ENCODE measurements around the gene RNF112. TPM values are rescaled to one million over a fixed set of nuclear protein-coding genes. Genes with fewer than 3 reads are reported as not detected.

Gene RNF112
- total RNA-seq, 1 donor from 2014 or later: 0.40 TPM

DNA sequence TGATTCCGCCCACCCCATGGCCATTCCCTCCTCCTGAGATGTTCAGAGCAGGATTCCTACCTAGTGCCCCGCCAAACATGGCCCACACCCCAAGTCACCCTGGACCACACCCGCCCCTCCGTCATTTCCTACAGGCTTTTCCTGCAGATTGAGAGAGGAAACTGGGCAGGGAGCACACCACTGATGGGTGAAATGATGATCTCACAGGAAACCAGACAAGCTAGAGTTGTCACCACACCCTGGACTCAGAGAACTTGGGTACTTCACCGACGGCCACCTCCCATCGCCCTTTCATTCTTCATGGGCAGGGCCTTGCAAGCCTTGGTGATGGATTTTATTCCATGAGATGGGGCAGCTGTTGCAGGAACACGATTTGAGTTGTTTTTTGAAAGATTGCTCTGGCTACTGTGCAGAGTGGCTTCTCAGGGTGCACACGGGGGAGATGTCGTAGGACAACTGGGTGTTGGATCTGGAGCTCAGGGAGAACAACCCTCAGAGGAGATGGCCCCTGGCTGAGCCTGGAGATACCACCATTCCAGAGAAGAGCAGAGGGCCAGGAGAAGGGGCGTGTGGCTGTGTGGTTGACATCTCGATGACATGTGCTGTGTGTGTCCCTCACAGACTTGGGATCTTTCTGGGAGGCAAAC, 41.1 kb upstream of the RNF112 start:
- Mint-ChIP-seq H3K27ac (peak overlapping the region; percentile 90), H3K36me3 (ENCODE audit: low read depth) (peaks cover 2% of the 10 kb centered on the region), H3K9me3 (no peaks in the 10 kb centered on the region), H3K27me3 (peaks cover 2% of the 10 kb centered on the region), H3K4me3 (peak overlapping the region; percentile 81), H3K4me1 (peaks cover 60% of the 10 kb centered on the region)
- peak; percentile 86 for DNase-seq
- intact Hi-C loops (cut with micrococcal nuclease): no loop called here

GRCh38 chr17:19370493-19370960, 40.5 kb upstream of the RNF112 start:
- intact Hi-C loops (cut with micrococcal nuclease): no loop called here
- Mint-ChIP-seq H3K4me1 (peaks cover 61% of the 10 kb centered on the region), H3K36me3 (ENCODE audit: low read depth) (peaks cover 2% of the 10 kb centered on the region), H3K27ac (peak overlapping the region; percentile 90), H3K27me3 (peaks cover 2% of the 10 kb centered on the region), H3K4me3 (peak overlapping the region; percentile 81), H3K9me3 (no peaks in the 10 kb centered on the region)
- DNase-seq: peak; percentile 78

- Mint-ChIP-seq H3K4me3 (peak overlapping the region; percentile 81), H3K27ac (peak overlapping the region; percentile 22), H3K4me1 (peaks cover 64% of the 10 kb centered on the region), H3K36me3 (ENCODE audit: low read depth) (peaks cover 2% of the 10 kb centered on the region), H3K27me3 (no peaks in the 10 kb centered on the region), H3K9me3 (no peaks in the 10 kb centered on the region)
- intact Hi-C loops (cut with micrococcal nuclease): no loop called here
- DNase-seq: no peak
Observed at GRCh38 chr17:19371259-19372010, 39.6 kb upstream of the RNF112 start.

DNA sequence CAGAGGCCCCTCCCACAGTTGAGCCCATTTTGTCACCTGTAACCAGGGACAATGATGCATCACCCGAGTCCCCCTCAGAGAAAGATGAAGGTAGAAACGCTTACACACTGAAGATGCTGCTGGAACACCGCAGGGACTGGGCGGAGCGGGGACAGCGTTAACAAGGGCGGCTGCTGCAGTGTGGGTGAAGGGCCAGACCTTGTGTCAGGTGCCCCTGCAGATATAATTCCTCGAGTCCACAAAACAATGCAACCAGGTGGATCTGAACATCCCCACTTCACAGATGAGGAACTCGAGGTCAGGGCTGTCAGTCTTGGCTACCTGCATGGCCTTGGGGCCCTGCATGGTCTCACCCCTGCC, 39.0 kb upstream of the RNF112 start:
- Mint-ChIP-seq H3K4me3 (peak overlapping the region; percentile 30), H3K9me3 (no peaks in the 10 kb centered on the region), H3K27ac (no peak overlapping the region), H3K36me3 (ENCODE audit: low read depth) (peaks cover 2% of the 10 kb centered on the region), H3K27me3 (no peaks in the 10 kb centered on the region), H3K4me1 (peaks cover 66% of the 10 kb centered on the region)
- intact Hi-C loops (cut with micrococcal nuclease): no loop called here
- no peak for DNase-seq

DNA sequence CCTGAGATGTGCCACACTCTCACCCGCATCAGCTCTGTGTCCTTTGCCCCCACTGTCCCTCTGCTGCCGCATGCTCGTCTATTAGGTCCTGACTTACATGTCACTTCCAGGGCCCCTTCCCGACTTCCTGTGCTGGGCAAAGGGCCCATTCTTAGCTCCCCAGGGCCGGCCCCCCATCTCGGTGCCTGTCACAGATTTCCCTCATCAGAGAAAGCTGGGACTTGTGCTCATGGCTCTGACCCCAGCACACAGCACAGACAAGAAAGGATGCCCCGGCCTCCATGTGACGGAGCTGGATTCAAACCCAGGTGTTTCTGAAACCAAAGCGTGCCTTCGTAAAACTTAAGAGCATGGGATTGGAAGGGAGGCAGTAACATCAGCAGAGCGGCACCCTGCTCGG, 38.6 kb upstream of the RNF112 start:
- Mint-ChIP-seq H3K27ac (no peak overlapping the region), H3K4me3 (peak overlapping the region; percentile 30), H3K36me3 (ENCODE audit: low read depth) (peaks cover 2% of the 10 kb centered on the region), H3K27me3 (no peaks in the 10 kb centered on the region), H3K9me3 (no peaks in the 10 kb centered on the region), H3K4me1 (peaks cover 66% of the 10 kb centered on the region)
- intact Hi-C loops (cut with micrococcal nuclease): no loop called here
- no peak for DNase-seq

DNA sequence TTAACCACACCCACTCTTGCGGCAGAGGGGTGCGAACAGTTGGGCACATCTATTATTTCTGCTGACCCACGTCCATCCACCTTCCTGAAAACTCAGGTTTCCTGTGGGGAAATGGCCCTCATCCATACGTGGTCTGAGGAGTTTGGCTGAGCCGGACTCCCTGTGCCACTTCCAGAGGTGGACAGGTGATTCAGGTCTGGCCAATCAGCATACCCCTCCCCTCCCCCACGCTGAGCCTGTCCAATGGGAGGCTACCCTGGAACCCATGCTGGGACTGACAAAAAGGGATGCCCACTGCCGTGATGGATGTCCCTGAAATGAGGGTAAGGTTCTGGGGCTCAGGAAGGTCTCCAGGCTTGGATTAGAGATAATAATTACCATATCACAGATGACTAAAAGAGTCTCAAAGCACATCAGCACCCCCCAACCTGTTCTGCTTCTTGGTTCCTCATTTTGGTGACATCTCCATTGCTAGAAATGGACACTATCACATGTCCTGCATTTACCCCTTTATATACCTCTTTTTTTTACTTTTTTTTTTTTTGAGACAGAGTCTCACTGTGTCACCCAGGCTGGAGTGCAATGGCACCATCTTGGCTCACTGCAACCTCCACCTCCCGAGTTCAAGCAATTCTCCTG, 38.0 kb upstream of the RNF112 start:
- DNase-seq: no peak
- H3K27ac Mint-ChIP-seq: no peak overlapping the region
- intact Hi-C loops (cut with micrococcal nuclease): no loop called here
- H3K9me3 Mint-ChIP-seq: no peaks in the 10 kb centered on the region
- H3K4me1 Mint-ChIP-seq: peaks cover 63% of the 10 kb centered on the region
- H3K4me3 Mint-ChIP-seq: no peak overlapping the region
- H3K27me3 Mint-ChIP-seq: no peaks in the 10 kb centered on the region
- peaks cover 3% of the 10 kb centered on the region for H3K36me3 Mint-ChIP-seq (ENCODE audit: low read depth)

DNA sequence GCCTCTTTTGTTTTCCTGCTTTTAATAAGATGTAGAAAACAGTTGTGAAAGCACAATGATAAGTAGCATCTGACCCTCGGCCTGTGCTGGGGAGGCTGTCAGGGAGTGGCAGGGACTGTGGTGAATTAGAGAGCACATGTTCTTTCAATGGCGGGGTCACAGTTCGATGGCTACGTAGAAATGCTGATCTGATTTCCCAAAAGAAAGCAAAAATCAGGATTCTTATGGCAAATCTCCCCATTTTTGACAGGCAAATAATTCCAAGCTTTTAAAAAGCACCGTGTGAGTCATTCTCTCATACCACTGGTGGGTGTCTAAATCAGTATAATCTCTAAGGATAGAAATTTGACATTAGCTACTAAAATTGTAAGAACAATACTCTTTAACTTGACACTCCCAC, 36.9 kb upstream of the RNF112 start:
- Mint-ChIP-seq H3K27me3 (no peaks in the 10 kb centered on the region), H3K4me3 (no peak overlapping the region), H3K4me1 (peaks cover 52% of the 10 kb centered on the region), H3K36me3 (ENCODE audit: low read depth) (peaks cover 4% of the 10 kb centered on the region), H3K9me3 (no peaks in the 10 kb centered on the region), H3K27ac (no peak overlapping the region)
- DNase-seq: no peak
- intact Hi-C loops (cut with micrococcal nuclease): no loop called here

GRCh38 chr17:19375732-19376131, 35.3 kb upstream of the RNF112 start:
- Mint-ChIP-seq H3K4me3 (peak overlapping the region; percentile 40), H3K9me3 (no peaks in the 10 kb centered on the region), H3K27ac (no peak overlapping the region)

DNA sequence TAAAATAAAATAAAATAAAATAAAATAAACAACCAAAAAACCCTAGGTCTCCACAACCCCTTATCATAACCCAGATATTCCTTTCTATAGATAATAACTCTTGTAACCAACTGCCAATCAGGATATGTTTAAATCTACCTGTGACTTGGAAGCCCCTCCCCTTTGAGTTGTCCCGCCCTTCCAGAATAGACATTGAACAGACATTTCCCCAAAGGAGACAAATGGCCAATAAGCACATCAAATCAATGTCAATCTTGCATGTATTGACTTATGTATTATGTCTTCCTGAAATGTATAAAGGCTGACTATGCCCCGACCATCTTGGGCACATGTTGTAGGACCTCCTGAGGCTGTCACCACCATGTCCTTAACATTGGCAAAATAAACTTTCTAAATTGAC, 34.2 kb upstream of the RNF112 start:
- intact Hi-C loops (cut with micrococcal nuclease): loop anchor here (1.0 to 5.0 kb wide), 2 partner anchors 70 to 130 kb away; no protein-coding TSS in a partner anchor
- H3K27ac Mint-ChIP-seq: peak overlapping the region; percentile 98
- H3K9me3 Mint-ChIP-seq: no peaks in the 10 kb centered on the region
- peaks cover 30% of the 10 kb centered on the region for H3K4me1 Mint-ChIP-seq
- H3K36me3 Mint-ChIP-seq (ENCODE audit: low read depth): peaks cover 16% of the 10 kb centered on the region
- no peak for DNase-seq
- H3K4me3 Mint-ChIP-seq: peak overlapping the region; percentile 98
- no peaks in the 10 kb centered on the region for H3K27me3 Mint-ChIP-seq

More at GRCh38 chr17:19375732-19376131, 35.3 kb upstream of the RNF112 start:
- Mint-ChIP-seq H3K27me3 (no peaks in the 10 kb centered on the region), H3K36me3 (ENCODE audit: low read depth) (peaks cover 11% of the 10 kb centered on the region), H3K4me1 (peaks cover 40% of the 10 kb centered on the region)
- no peak for DNase-seq
- intact Hi-C loops (cut with micrococcal nuclease): loop anchor here (5.0 kb wide), 1 partner anchor 72 kb away; no protein-coding TSS in a partner anchor

DNA sequence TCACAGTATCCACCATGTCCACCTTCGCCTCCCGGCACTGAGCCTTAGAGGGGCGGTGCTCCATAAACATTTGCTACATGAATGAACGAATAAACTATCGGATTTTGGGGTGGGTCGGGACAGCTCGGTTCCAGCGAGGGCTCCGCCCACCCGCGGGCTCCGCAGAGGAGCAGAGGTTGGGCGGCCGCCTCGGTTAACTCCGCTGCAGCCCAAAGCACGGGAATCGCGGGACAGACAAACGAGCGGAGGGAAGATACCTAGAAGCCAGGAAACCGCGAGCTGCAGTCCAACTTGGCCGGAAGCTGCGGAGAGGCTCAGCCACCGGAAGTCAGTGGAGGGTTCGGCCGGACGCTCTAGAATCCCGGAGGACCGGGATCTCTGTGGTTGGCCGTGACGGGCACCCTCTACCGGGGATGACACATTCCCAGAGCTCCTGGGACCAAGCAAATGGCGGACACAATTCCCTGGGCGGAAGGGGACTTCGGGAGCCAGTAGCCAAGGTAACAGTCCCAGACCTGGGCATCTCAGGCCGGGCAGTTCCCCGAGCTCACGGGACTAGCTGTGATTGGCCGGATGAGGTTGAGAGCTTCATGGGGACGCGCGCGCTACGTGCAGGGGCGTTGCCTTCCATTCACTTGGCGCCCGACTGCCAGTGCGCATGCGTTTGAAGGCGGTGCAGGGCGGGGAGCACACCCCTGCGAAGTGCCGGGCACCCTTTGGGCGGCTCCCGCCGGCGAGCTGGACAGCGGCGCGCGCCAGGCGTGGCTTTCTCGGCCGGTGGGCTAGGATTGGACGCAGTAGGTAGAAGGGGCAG, 33.2 kb upstream of the RNF112 start:
- Mint-ChIP-seq H3K9me3 (no peaks in the 10 kb centered on the region), H3K27me3 (no peaks in the 10 kb centered on the region), H3K4me1 (peaks cover 21% of the 10 kb centered on the region), H3K36me3 (ENCODE audit: low read depth) (peaks cover 21% of the 10 kb centered on the region), H3K4me3 (peak overlapping the region; percentile 98), H3K27ac (peak overlapping the region; percentile 98)
- intact Hi-C loops (cut with micrococcal nuclease): loop anchor here (1.0 to 5.0 kb wide), 4 partner anchors 16 to 270 kb away; partner anchors contain the start of genes ALDH3A2 and B9D1
- peak; percentile 99 for DNase-seq

GRCh38 chr17:19378416-19379360, 32.3 kb upstream of the RNF112 start, which contains the start of gene MAPK7:
TSS of gene MAPK7 (plus strand) at chr17:19378498. CDS start at chr17:19378901, 403 bp downstream.
- intact Hi-C loops (cut with micrococcal nuclease): loop anchor here (1.0 to 5.0 kb wide), 3 partner anchors 16 to 270 kb away; partner anchors contain the start of genes ALDH3A2 and B9D1
- H3K36me3 Mint-ChIP-seq (ENCODE audit: low read depth): peaks cover 24% of the 10 kb centered on the region
- no peaks in the 10 kb centered on the region for H3K27me3 Mint-ChIP-seq
- H3K9me3 Mint-ChIP-seq: no peaks in the 10 kb centered on the region
- H3K4me3 Mint-ChIP-seq: peak within 1 kb of the TSS; percentile 98
- peak within 1 kb of the TSS; percentile 98 for H3K27ac Mint-ChIP-seq
- no peak for DNase-seq
- H3K4me1 Mint-ChIP-seq: peaks cover 21% of the 10 kb centered on the region

DNA sequence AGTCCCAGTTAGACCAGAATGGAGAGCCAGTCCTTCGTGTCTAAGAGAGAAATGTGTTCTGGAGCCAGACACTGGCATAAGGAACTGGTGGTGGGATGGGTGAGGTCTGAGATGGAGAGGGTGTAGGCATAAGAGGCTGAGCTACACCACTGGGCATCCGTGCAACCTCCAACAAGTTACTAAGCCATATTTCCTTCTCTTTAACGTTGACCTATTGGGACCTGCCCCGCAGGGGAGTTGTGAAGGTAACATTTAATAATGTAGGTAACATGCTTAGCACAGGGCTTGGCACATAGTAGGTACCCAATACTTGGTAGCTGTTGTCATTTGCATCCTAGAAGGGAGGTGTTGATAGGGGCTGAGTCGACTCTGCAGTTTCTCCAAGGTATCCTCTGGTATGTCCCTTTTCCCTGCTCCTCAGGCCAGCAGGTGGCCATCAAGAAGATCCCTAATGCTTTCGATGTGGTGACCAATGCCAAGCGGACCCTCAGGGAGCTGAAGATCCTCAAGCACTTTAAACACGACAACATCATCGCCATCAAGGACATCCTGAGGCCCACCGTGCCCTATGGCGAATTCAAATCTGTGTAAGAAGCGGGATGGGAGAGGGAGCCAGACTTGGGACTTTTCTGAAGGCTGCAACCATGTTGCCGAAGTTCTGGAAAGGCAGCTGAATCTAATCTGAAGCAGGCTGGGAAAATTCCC, 31.5 kb upstream of the RNF112 start:
- peaks cover 15% of the 10 kb centered on the region for H3K4me1 Mint-ChIP-seq
- no peaks in the 10 kb centered on the region for H3K27me3 Mint-ChIP-seq
- no peaks in the 10 kb centered on the region for H3K9me3 Mint-ChIP-seq
- H3K27ac Mint-ChIP-seq: peak overlapping the region; percentile 48
- peaks cover 30% of the 10 kb centered on the region for H3K36me3 Mint-ChIP-seq (ENCODE audit: low read depth)
- intact Hi-C loops (cut with micrococcal nuclease): loop anchor here (5.0 kb wide), 1 partner anchor 68 kb away; no protein-coding TSS in a partner anchor
- no peak for DNase-seq
- peak overlapping the region; percentile 98 for H3K4me3 Mint-ChIP-seq
